ENCODE data around the gene PCSK2. TPM values are rescaled to one million over a fixed set of nuclear protein-coding genes. Genes with fewer than 3 reads are reported as not detected.

The PCSK2 gene
- total and polyA plus RNA-seq, 2 of the 8 experiments (the other 6 are each of a cell fraction or from before 2014, with no cell fraction given), result 1.9 to 4.2 TPM

DNA sequence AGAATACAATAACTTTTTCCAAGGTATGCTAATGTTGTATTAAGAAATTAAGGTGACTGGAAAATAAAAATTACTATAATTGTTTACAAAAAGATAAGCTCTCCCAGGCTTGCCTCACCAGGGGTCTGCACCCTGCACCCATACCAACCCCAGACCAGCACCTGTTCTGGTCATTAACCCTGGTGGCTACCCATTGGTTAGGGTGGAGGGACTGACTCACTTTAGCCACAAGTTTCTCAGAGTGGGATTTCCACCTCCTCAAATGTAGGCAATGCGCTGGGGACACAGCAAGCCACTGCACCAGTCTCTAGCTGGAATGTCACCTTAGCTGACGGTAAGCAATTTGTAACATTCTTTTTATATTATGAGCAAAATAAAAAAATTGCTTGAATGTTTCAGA, 221.2 kb downstream of the PCSK2 start (continued):
- TF ChIP-seq POLR2A (IDR thresholded peaks at IDR 0.05; ENCODE audit: control extremely low read depth in 1 of 2, low read depth in 2 of 2, low read length in 2 of 2), result no peak
- TF ChIP-seq, protein P1, sequence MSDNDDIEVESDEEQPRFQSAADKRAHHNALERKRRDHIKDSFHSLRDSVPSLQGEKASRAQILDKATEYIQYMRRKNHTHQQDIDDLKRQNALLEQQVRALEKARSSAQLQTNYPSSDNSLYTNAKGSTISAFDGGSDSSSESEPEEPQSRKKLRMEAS (IDR thresholded peaks at IDR 0.05), result no peak

Measured in H1 (cell line).